Glutamatergic neuron (in vitro differentiated cells): ENCODE data around the gene SETX. TPM values are rescaled to one million over a fixed set of nuclear protein-coding genes. Genes with fewer than 3 reads are reported as not detected.

Source experiments
- total RNA-seq: library from RNA; stranded (reverse); fragmentation: NEBNext Ultra II Directional; extraction: Animal tissue kit (Norgen Biotek cat#: 25700); gene quantifications from one replicate; pipeline ENCODE4 v1.2.1, GENCODE V29; 2021; ENCODE audit not compliant: unreplicated experiment

Gene SETX
- total RNA-seq, 1 donor from 2014 or later, result 48.4 TPM

Other genes starting within 250 kb of the SETX start
- gene NTNG2, start 192.9 kb downstream of the SETX start, total RNA-seq, result 43.7 TPM
- 18.0 TPM for gene TTF1, start 51.9 kb upstream of the SETX start, total RNA-seq
- gene CFAP77, start 55.2 kb upstream of the SETX start, total RNA-seq, result not detected
- gene BARHL1, start 227.6 kb upstream of the SETX start, total RNA-seq, result not detected